CD14-positive monocyte (primary cell): ENCODE data around the gene PRCP. TPM values are rescaled to one million over a fixed set of nuclear protein-coding genes. Genes with fewer than 3 reads are reported as not detected.
A peak's percentile ranks its signal among the peaks of the same experiment; 100 is the strongest.

ENCODE experiments used
- DNase-seq, 3 donors: peaks; one replicate each; pipeline ENCODE4 v3.0.0-alpha.2; 2011 to 2022
- H2AFZ ChIP-seq: 2 replicates; pipeline ENCODE4 v1.6.0; 2012; ENCODE audit warnings: mild to moderate bottlenecking, low read depth, low read length, inconsistent platforms; ENCODE audit not compliant: insufficient read depth, poor library complexity, severe bottlenecking
- H3K27ac ChIP-seq, 2 donors: 1 replicate in 1 of 2; 2 replicates in 1 of 2; pipeline ENCODE4 v1.5.1; 2012 to 2013; ENCODE audit warnings: low read length in 2 of 2, control low read depth in 1 of 2, inconsistent platforms in 1 of 2, low read depth in 1 of 2, mild to moderate bottlenecking in 1 of 2
- H3K27me3 ChIP-seq, 2 donors: one replicate each; pipeline versions ENCODE4 v1.6.0 to v1.6.1; 2011 to 2013; ENCODE audit warnings: low read length in 2 of 2; ENCODE audit not compliant: control insufficient read depth in 2 of 2, insufficient read depth in 2 of 2
- H3K36me3 ChIP-seq, 2 donors: replicated peaks in 1 of 2; 1 replicate in 1 of 2; 2 replicates in 1 of 2; pipeline versions ENCODE4 v1.5.1 to v1.6.1; 2012 to 2013; ENCODE audit warnings: low read length in 2 of 2, control low read depth in 1 of 2, inconsistent platforms in 1 of 2, mild to moderate bottlenecking in 1 of 2; ENCODE audit not compliant: insufficient read depth in 2 of 2, control insufficient read depth in 1 of 2
- H3K4me1 ChIP-seq, 2 donors: 1 replicate in 1 of 2; 2 replicates in 1 of 2; pipeline versions ENCODE4 v1.5.1 to v1.6.1; 2012 to 2013; ENCODE audit warnings: low read length in 2 of 2, control low read depth in 1 of 2, inconsistent platforms in 1 of 2, mild to moderate bottlenecking in 1 of 2, moderate library complexity in 1 of 2; ENCODE audit not compliant: insufficient read depth in 2 of 2, control insufficient read depth in 1 of 2
- H3K4me2 ChIP-seq: replicated peaks from 2 replicates; pipeline ENCODE3; 2012; ENCODE audit warnings: low read length, moderate library complexity, mild to moderate bottlenecking; ENCODE audit not compliant: poor library complexity, severe bottlenecking; ENCODE audit errors: extremely low read depth
- H3K4me3 ChIP-seq, 3 experiments: fragments of 200-600 bp in 1 of 3; sonication (generic) in 1 of 3; replicated peaks in 1 of 3; 1 replicate in 2 of 3; 2 replicates in 1 of 3; pipeline ENCODE4 v1.5.1; 2011 to 2013; ENCODE audit warnings: low read length in 3 of 3, mild to moderate bottlenecking in 3 of 3, control low read depth in 2 of 3, low read depth in 2 of 3, inconsistent platforms in 1 of 3, moderate library complexity in 1 of 3
- H3K79me2 ChIP-seq: 2 replicates; pipeline ENCODE4 v1.6.0; 2012; ENCODE audit warnings: mild to moderate bottlenecking, control low read depth, inconsistent platforms, low read length, moderate library complexity; ENCODE audit not compliant: insufficient read depth
- H3K9ac ChIP-seq: 2 replicates; pipeline ENCODE4 v1.6.0; 2017; ENCODE audit warnings: low read length, mild to moderate bottlenecking; ENCODE audit not compliant: insufficient read depth, poor library complexity, severe bottlenecking
- H3K9me3 ChIP-seq, 2 donors: replicated peaks in 1 of 2; 1 replicate in 1 of 2; 2 replicates in 1 of 2; pipeline versions ENCODE4 v1.5.1 to v1.6.1; 2012 to 2013; ENCODE audit warnings: low read length in 2 of 2, control low read depth in 1 of 2; ENCODE audit not compliant: control insufficient read depth in 1 of 2, insufficient read depth in 1 of 2
- H4K20me1 ChIP-seq: 2 replicates; pipeline ENCODE4 v1.6.0; 2012; ENCODE audit warnings: mild to moderate bottlenecking, low read length, control low read depth, moderate library complexity; ENCODE audit not compliant: insufficient read depth
- H3K27ac Mint-ChIP-seq, 7 donors: one replicate each; pipeline ENCODE4 v1.8.0; 2020; ENCODE audit warnings: mild to moderate bottlenecking in 7 of 7, mixed read lengths in 7 of 7, moderate library complexity in 6 of 7, inconsistent platforms in 2 of 7
- H3K27me3 Mint-ChIP-seq, 3 donors: one replicate each; pipeline ENCODE4 v1.8.0; 2021 to 2022; ENCODE audit warnings: low read depth in 3 of 3, mild to moderate bottlenecking in 3 of 3, mixed read lengths in 3 of 3, moderate library complexity in 3 of 3, inconsistent platforms in 1 of 3
- H3K36me3 Mint-ChIP-seq, 2 donors: one replicate each; pipeline ENCODE4 v1.8.0; 2020; ENCODE audit warnings: mixed read lengths in 2 of 2, inconsistent platforms in 1 of 2, mild to moderate bottlenecking in 1 of 2
- H3K4me1 Mint-ChIP-seq: one replicate; pipeline ENCODE4 v1.8.0; 2020; ENCODE audit warnings: mild to moderate bottlenecking, mixed read lengths
- H3K4me3 Mint-ChIP-seq, 2 donors: one replicate each; pipeline ENCODE4 v1.8.0; 2020; ENCODE audit warnings: mild to moderate bottlenecking in 2 of 2, mixed read lengths in 2 of 2, moderate library complexity in 1 of 2
- H3K9me3 Mint-ChIP-seq, 7 donors: one replicate each; pipeline ENCODE4 v1.8.0; 2020 to 2022; ENCODE audit warnings: mixed read lengths in 7 of 7, mild to moderate bottlenecking in 6 of 7, moderate library complexity in 6 of 7, inconsistent platforms in 2 of 7
- CTCF ChIP-seq: fragments of 200-600 bp; IDR thresholded peaks from one replicate; pipeline ENCODE4 v1.8.0; 2022; ENCODE audit warnings: antibody characterized with exemption, mild to moderate bottlenecking
- WGBS: methylation state at CpG from one replicate; pipeline ENCODE4 v1.1.5; 2013; ENCODE audit warnings: missing lambda C conversion rate; ENCODE audit not compliant: insufficient coverage; 5-methylcytosine and 5-hydroxymethylcytosine counted together
- intact Hi-C, 2 donors: fragments of 100-400 bp; cut with micrococcal nuclease; formaldehyde crosslinking; loops; one replicate each; pipeline versions ENCODE4 v1.15.0 to v1.15.1; 2023
- polyA plus RNA-seq, 3 donors: library from polyadenylated mRNA; depleted of rRNA in 1 of 3; unstranded in 2 of 3; stranded (reverse) in 1 of 3; fragments of 300-500 nt in 2 of 3; fragments of >200 nt in 1 of 3; fragmentation: Illumina TruSeq in 2 of 3; gene quantifications; 1 replicate in 2 of 3; 2 replicates in 1 of 3; pipeline ENCODE4 v1.2.3, GENCODE V29; 2012 to 2021

PRCP gene
- polyA plus RNA-seq, 3 donors: 68.0 to 228 (median 186) TPM

GRCh38 chr11:82932564-82932963 is 32.3 kb upstream of the PRCP start:
- peaks cover 51 to 73% of the 10 kb centered on the region in 2 donors for H3K36me3 ChIP-seq
- intact Hi-C loops: no loop called here
- no CpG with 5 or more reads among the region's 1 CpG for WGBS
- no peaks in the 10 kb centered on the region for H3K27me3 Mint-ChIP-seq
- H3K27ac Mint-ChIP-seq: peak overlapping the region in 2 of 7 donors; percentile 6 to 61
- H3K79me2 ChIP-seq: no peaks in the 10 kb centered on the region
- H3K4me3 ChIP-seq: no peak overlapping the region
- H3K4me1 ChIP-seq: no peaks in the 10 kb centered on the region
- H3K4me2 ChIP-seq: no peak overlapping the region
- H3K36me3 Mint-ChIP-seq: peaks cover 66 to 71% of the 10 kb centered on the region in 2 donors
- no peaks in the 10 kb centered on the region for H3K9me3 ChIP-seq
- peaks cover under 1% of the 10 kb centered on the region for H3K4me1 Mint-ChIP-seq
- no peaks in the 10 kb centered on the region for H3K9me3 Mint-ChIP-seq
- no peak for DNase-seq
- no peaks in the 10 kb centered on the region for H4K20me1 ChIP-seq
- no peak overlapping the region for H3K9ac ChIP-seq
- H2AFZ ChIP-seq: no peak overlapping the region
- no peak for TF ChIP-seq CTCF
- no peaks in the 10 kb centered on the region for H3K27me3 ChIP-seq
- H3K27ac ChIP-seq: no peak overlapping the region
- H3K4me3 Mint-ChIP-seq: no peak overlapping the region

DNA sequence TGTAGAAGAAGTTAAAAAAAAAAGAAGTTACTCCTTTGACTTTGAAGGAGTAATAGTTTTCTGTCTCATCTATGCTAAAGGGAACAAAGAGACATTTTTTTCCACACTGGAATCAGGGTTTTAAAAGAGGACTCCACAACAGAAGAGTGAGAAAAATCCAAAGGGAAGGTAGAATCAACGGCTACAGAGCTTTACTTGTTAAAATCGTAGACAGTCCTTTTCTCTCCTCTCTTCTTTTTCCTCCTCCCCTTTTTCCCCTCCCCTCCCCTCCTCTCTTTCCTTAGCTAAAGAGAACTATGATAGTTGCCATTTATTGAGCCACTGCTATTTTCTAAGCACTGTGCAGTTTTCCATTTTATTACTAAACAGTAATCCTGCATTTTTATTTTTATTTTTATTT is 30.5 kb upstream of the PRCP start:
- peaks cover 55 to 82% of the 10 kb centered on the region in 2 donors for H3K36me3 ChIP-seq
- H3K27me3 ChIP-seq: no peaks in the 10 kb centered on the region
- intact Hi-C loops: no loop called here
- H3K4me1 Mint-ChIP-seq: peaks cover 2% of the 10 kb centered on the region
- no peaks in the 10 kb centered on the region for H3K4me1 ChIP-seq
- no peak overlapping the region for H3K27ac ChIP-seq
- no peaks in the 10 kb centered on the region for H3K27me3 Mint-ChIP-seq
- no peak overlapping the region for H3K9ac ChIP-seq
- H4K20me1 ChIP-seq: no peaks in the 10 kb centered on the region
- H3K4me3 ChIP-seq: no peak overlapping the region
- WGBS: no CpG with 5 or more reads among the region's 2 CpGs
- no peak for TF ChIP-seq CTCF
- H2AFZ ChIP-seq: no peak overlapping the region
- H3K4me3 Mint-ChIP-seq: no peak overlapping the region
- no peaks in the 10 kb centered on the region for H3K9me3 Mint-ChIP-seq
- no peak overlapping the region for H3K27ac Mint-ChIP-seq
- peaks cover 64 to 73% of the 10 kb centered on the region in 2 donors for H3K36me3 Mint-ChIP-seq
- H3K79me2 ChIP-seq: no peaks in the 10 kb centered on the region
- no peak overlapping the region for H3K4me2 ChIP-seq
- DNase-seq: no peak
- no peaks in the 10 kb centered on the region for H3K9me3 ChIP-seq
